Astrocyte (in vitro differentiated cells and primary cell): ENCODE results near the gene UNC5CL. TPM values are rescaled to one million over a fixed set of nuclear protein-coding genes. Genes with fewer than 3 reads are reported as not detected.

Experiments used
- DNase-seq: peaks from one replicate; pipeline ENCODE4 v3.0.0-alpha.2; 2010; ENCODE audit warnings: low read depth
- FAIRE-seq: peaks from 2 replicates; lab custom pipeline; 2011; peaks lifted over from hg19 to GRCh38; lab: Jason Lieb, UNC
- H2AFZ ChIP-seq: 2 replicates; pipeline ENCODE4 v1.6.0; 2012; ENCODE audit warnings: low read depth, low read length, inconsistent platforms
- H3K27ac ChIP-seq: 2 replicates; pipeline ENCODE4 v1.5.1; 2011; ENCODE audit warnings: low read depth, low read length, inconsistent platforms
- H3K27me3 ChIP-seq: 2 replicates; pipeline ENCODE4 v1.6.0; 2011; ENCODE audit warnings: low read length, inconsistent platforms; ENCODE audit not compliant: insufficient read depth
- H3K36me3 ChIP-seq: 2 replicates; pipeline ENCODE4 v1.5.1; 2011; ENCODE audit warnings: low read length, inconsistent platforms; ENCODE audit not compliant: insufficient read depth
- H3K4me1 ChIP-seq: 2 replicates; pipeline ENCODE4 v1.5.1; 2011; ENCODE audit warnings: low read length, inconsistent platforms; ENCODE audit not compliant: insufficient read depth
- H3K4me2 ChIP-seq: 2 replicates; pipeline ENCODE4 v1.6.0; 2012; ENCODE audit warnings: low read length, inconsistent platforms
- H3K4me3 ChIP-seq: 2 replicates; pipeline ENCODE4 v1.5.1; 2011; ENCODE audit warnings: low read depth, mild to moderate bottlenecking, low read length, inconsistent platforms; ENCODE audit not compliant: insufficient read depth
- H3K79me2 ChIP-seq: 2 replicates; pipeline ENCODE4 v1.6.0; 2012; ENCODE audit warnings: mild to moderate bottlenecking, low read length, inconsistent platforms; ENCODE audit not compliant: insufficient read depth
- H3K9ac ChIP-seq: 2 replicates; pipeline ENCODE4 v1.6.0; 2012; ENCODE audit warnings: mild to moderate bottlenecking, low read length, inconsistent platforms
- H3K9me3 ChIP-seq: 2 replicates; pipeline ENCODE4 v1.5.1; 2012; ENCODE audit warnings: low read depth, mild to moderate bottlenecking, low read length, inconsistent platforms; ENCODE audit not compliant: insufficient read depth
- H4K20me1 ChIP-seq: 2 replicates; pipeline ENCODE4 v1.6.0; 2012; ENCODE audit warnings: low read length, inconsistent platforms; ENCODE audit not compliant: insufficient read depth
- H3K27ac Mint-ChIP-seq: one replicate; pipeline ENCODE4 v1.8.0; 2021; ENCODE audit warnings: mild to moderate bottlenecking, mixed read lengths; ENCODE audit not compliant: unreplicated experiment
- H3K27me3 Mint-ChIP-seq: one replicate; pipeline ENCODE4 v1.8.0; 2021; ENCODE audit warnings: low read depth, mixed read lengths; ENCODE audit not compliant: unreplicated experiment
- H3K36me3 Mint-ChIP-seq: one replicate; pipeline ENCODE4 v1.8.0; 2021; ENCODE audit warnings: low read depth, mixed read lengths; ENCODE audit not compliant: unreplicated experiment
- H3K4me1 Mint-ChIP-seq: one replicate; pipeline ENCODE4 v1.8.0; 2021; ENCODE audit warnings: low read depth, mixed read lengths; ENCODE audit not compliant: unreplicated experiment
- H3K4me3 Mint-ChIP-seq: one replicate; pipeline ENCODE4 v1.8.0; 2021; ENCODE audit warnings: mild to moderate bottlenecking, moderate library complexity, mixed read lengths; ENCODE audit not compliant: unreplicated experiment
- H3K9me3 Mint-ChIP-seq: one replicate; pipeline ENCODE4 v1.8.0; 2021; ENCODE audit warnings: mild to moderate bottlenecking, mixed read lengths; ENCODE audit not compliant: unreplicated experiment
- CTCF ChIP-seq: IDR thresholded peaks from 2 replicates; pipeline ENCODE4 v1.5.1; 2011; ENCODE audit warnings: low read depth, mild to moderate bottlenecking, inconsistent platforms, low read length, moderate library complexity; ENCODE audit not compliant: insufficient read depth
- EZH2 ChIP-seq: IDR thresholded peaks from 2 replicates; pipeline ENCODE4 v1.6.1; 2012; ENCODE audit warnings: mild to moderate bottlenecking, low read length, inconsistent platforms; ENCODE audit not compliant: insufficient read depth
- total RNA-seq: library from RNA; stranded (reverse); gene quantifications from 2 replicates; pipeline ENCODE4 v1.2.1, GENCODE V29; 2021

Gene UNC5CL
- total RNA-seq, 1 donor from 2014 or later: 0.27 TPM

- TF ChIP-seq EZH2 (no peak), CTCF (peak; percentile 11)
- FAIRE-seq (no peak), DNase-seq (peak; percentile 20)
- no peaks in the 10 kb centered on the region for H3K27me3 ChIP-seq
- Mint-ChIP-seq H3K4me3 (no peak overlapping the region), H3K36me3 (no peaks in the 10 kb centered on the region), H3K9me3 (peaks cover 2% of the 10 kb centered on the region), H3K27ac (no peak overlapping the region), H3K4me1 (peaks cover 24% of the 10 kb centered on the region), H3K27me3 (no peaks in the 10 kb centered on the region)
- no peaks in the 10 kb centered on the region for H4K20me1 ChIP-seq
- no peak overlapping the region for H3K27ac ChIP-seq
- peaks cover 15% of the 10 kb centered on the region for H3K4me1 ChIP-seq
- H3K36me3 ChIP-seq: no peaks in the 10 kb centered on the region
- no peaks in the 10 kb centered on the region for H3K79me2 ChIP-seq
- H3K4me3 ChIP-seq: no peak overlapping the region
- H3K4me2 ChIP-seq: no peak overlapping the region
- no peaks in the 10 kb centered on the region for H3K9me3 ChIP-seq
- no peak overlapping the region for H2AFZ ChIP-seq
- H3K9ac ChIP-seq: no peak overlapping the region
Measured at GRCh38 chr6:40999569-40999968, 39.5 kb downstream of the UNC5CL start.

- H3K27me3 ChIP-seq: no peaks in the 10 kb centered on the region
- H3K4me2 ChIP-seq: no peak overlapping the region
- H3K4me3 Mint-ChIP-seq: no peak overlapping the region
Measured at GRCh38 chr6:40998661-40999060, 40.4 kb downstream of the UNC5CL start.

More at GRCh38 chr6:40998661-40999060, 40.4 kb downstream of the UNC5CL start:
- Histone ChIP-seq H3K9ac (no peak overlapping the region), H3K4me3 (no peak overlapping the region), H4K20me1 (no peaks in the 10 kb centered on the region), H3K36me3 (no peaks in the 10 kb centered on the region), H3K79me2 (no peaks in the 10 kb centered on the region), H2AFZ (no peak overlapping the region), H3K27ac (no peak overlapping the region), H3K9me3 (no peaks in the 10 kb centered on the region), H3K4me1 (peaks cover 15% of the 10 kb centered on the region)
- TF ChIP-seq EZH2: no peak
- no peak for TF ChIP-seq CTCF
- Mint-ChIP-seq H3K36me3 (no peaks in the 10 kb centered on the region), H3K27me3 (no peaks in the 10 kb centered on the region), H3K27ac (no peak overlapping the region), H3K9me3 (peaks cover 2% of the 10 kb centered on the region), H3K4me1 (peaks cover 24% of the 10 kb centered on the region)
- FAIRE-seq (no peak), DNase-seq (no peak)
